Psoas muscle (tissue), 8 donors: ENCODE results near the gene CEP95. TPM values are rescaled to one million over a fixed set of nuclear protein-coding genes. Genes with fewer than 3 reads are reported as not detected.

Experiments
- ATAC-seq, 4 donors: fragments of 200-7000 bp; cut with Tn5 transposase; one replicate each; pipeline ENCODE4 v1.9.1; 2020; ENCODE audit warnings: moderate library complexity in 3 of 4, mild to moderate bottlenecking in 2 of 4
- DNase-seq, 2 donors: peaks; one replicate each; pipeline ENCODE4 v3.0.0-alpha.2; 2020
- H3K27ac ChIP-seq: fragments of 200-600 bp; one replicate; pipeline ENCODE4 v1.8.0; 2022
- H3K27me3 ChIP-seq, 3 donors: fragments of 200-600 bp in 1 of 3; one replicate each; pipeline versions ENCODE4 v1.6.1 to v1.8.0; 2013 to 2022; ENCODE audit warnings: low read length in 2 of 3, mild to moderate bottlenecking in 2 of 3, moderate library complexity in 1 of 3; ENCODE audit not compliant: insufficient read depth in 3 of 3
- H3K36me3 ChIP-seq, 2 donors: fragments of 200-600 bp in 1 of 2; one replicate each; pipeline versions ENCODE4 v1.6.1 to v1.8.0; 2013 to 2022; ENCODE audit warnings: low read depth in 1 of 2, mild to moderate bottlenecking in 1 of 2, moderate library complexity in 1 of 2; ENCODE audit not compliant: insufficient read depth in 1 of 2
- H3K4me1 ChIP-seq: fragments of 200-600 bp; one replicate; pipeline ENCODE4 v1.8.0; 2022
- H3K4me3 ChIP-seq: fragments of 200-600 bp; one replicate; pipeline ENCODE4 v1.8.0; 2022; ENCODE audit warnings: mild to moderate bottlenecking
- H3K9me3 ChIP-seq: fragments of 200-600 bp; one replicate; pipeline ENCODE4 v1.8.0; 2022
- WGBS, 3 donors: extraction: QIAGEN DNeasy Blood & Tissue Kit; methylation state at CpG; one replicate each; pipeline versions ENCODE4 v1.1.6 to v1.1.7; 2013; 5-methylcytosine and 5-hydroxymethylcytosine counted together
- intact Hi-C, 2 donors: fragments of 100-400 bp; cut with DNase I; formaldehyde crosslinking; loops; one replicate each; pipeline versions ENCODE4 v1.11.0 to v1.14.2; 2022
- polyA plus RNA-seq, 3 donors: library from polyadenylated mRNA; stranded (reverse); fragments of 200-250 nt; gene quantifications; one replicate each; pipeline ENCODE4 v1.2.3, GENCODE V29; 2013
- total RNA-seq, 4 donors: library from RNA; stranded (reverse); fragmentation: NEBNext Ultra II Directional in 2 of 4; extraction: Animal tissue kit (Norgen Biotek cat#: 25700) in 2 of 4; gene quantifications; one replicate each; pipeline versions ENCODE4 v1.2.1 to v1.2.4, GENCODE V29; 2021 to 2023
- TF ChIP-seq, protein P1 (sequence below): fragments of 200-600 bp; IDR thresholded peaks from one replicate; pipeline ENCODE4 v1.8.0; 2022; ENCODE audit warnings: antibody characterized with exemption
- donor health status: healthy with polysubstance abuse.
- donor health status: DM: no; HTN: no; CAD: no; lungs with moderate emphysema.
- donor health status: Bipolar disorder and iron deficiency.
- donor health status: healthy.
- donor health status: DM: yes; HTN: yes; CAD: no.
- donor health status: DM: no; HTN: no; CAD: no.
- donor health status: DM: no; HTN: no; CAD: no.
- donor health status: DM: yes; HTN: yes; CAD: no.

CEP95 gene
- total and polyA plus RNA-seq, 7 donors, result 9.3 to 21.7 (median 15.7) TPM

DNA sequence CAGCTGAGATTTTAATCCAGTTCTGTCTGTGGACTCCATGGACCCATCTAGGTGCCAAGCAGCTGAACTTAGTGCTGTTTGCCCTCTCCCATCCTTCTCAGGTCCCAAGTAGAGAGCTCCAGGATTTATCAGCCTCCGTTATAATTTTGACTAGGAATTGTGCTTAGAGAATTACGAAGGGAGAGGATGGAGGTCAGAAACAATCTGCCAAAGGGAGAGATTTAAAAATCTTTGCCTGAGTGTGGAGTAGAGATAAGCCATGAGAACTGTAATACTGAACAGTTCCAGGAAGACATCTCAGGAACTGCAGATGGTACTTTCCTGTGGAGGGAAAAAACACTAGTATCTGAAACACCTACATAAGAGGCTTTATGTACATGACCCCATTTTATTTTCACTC lies 27.0 kb downstream of the CEP95 start:
- H3K9me3 ChIP-seq, result no peaks in the 10 kb centered on the region

DNA sequence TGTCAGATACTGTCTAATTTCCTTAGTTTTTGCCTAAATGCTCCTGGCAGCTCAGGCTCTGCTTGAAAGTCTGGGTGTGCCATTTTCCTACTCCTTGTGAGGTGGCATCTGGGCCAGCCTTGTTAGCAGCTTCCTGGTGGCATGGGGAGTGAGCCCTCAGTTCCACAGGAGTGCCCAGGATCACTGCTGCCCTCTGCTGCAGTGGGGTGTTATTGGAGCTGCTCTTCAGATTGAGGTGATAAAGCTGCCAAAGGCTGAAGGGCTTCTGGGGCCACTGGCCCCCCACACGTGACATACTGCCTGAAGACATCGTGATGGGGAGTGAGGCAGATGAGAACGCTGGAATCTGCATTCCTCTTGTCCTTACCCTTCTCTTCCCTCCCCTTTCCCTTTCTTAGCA lies 27.4 kb downstream of the CEP95 start:
- Histone ChIP-seq H3K27ac (no peak overlapping the region), H3K9me3 (no peaks in the 10 kb centered on the region), H3K4me3 (no peak overlapping the region), H3K27me3 (no peaks in the 10 kb centered on the region), H3K36me3 (peaks cover 24 to 100% of the 10 kb centered on the region in 2 donors), H3K4me1 (no peaks in the 10 kb centered on the region)
- ATAC-seq (no peak), DNase-seq (no peak)
- WGBS, 3 donors, result 71 to 77% (median 77%) methylated on average over 3 of the region's 3 CpGs
- intact Hi-C loops, result loop anchor here in 1 of 2 donors (10.0 kb wide), 1 partner anchor 121 kb away; no protein-coding TSS in a partner anchor
- TF ChIP-seq, protein P1, sequence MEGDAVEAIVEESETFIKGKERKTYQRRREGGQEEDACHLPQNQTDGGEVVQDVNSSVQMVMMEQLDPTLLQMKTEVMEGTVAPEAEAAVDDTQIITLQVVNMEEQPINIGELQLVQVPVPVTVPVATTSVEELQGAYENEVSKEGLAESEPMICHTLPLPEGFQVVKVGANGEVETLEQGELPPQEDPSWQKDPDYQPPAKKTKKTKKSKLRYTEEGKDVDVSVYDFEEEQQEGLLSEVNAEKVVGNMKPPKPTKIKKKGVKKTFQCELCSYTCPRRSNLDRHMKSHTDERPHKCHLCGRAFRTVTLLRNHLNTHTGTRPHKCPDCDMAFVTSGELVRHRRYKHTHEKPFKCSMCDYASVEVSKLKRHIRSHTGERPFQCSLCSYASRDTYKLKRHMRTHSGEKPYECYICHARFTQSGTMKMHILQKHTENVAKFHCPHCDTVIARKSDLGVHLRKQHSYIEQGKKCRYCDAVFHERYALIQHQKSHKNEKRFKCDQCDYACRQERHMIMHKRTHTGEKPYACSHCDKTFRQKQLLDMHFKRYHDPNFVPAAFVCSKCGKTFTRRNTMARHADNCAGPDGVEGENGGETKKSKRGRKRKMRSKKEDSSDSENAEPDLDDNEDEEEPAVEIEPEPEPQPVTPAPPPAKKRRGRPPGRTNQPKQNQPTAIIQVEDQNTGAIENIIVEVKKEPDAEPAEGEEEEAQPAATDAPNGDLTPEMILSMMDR, result no peak

More for the DNA sequence above, 27.0 kb downstream of the CEP95 start:
- DNase-seq (no peak), ATAC-seq (no peak)
- Histone ChIP-seq H3K27ac (no peak overlapping the region), H3K4me3 (no peak overlapping the region), H3K36me3 (peaks cover 25 to 100% of the 10 kb centered on the region in 2 donors), H3K27me3 (no peaks in the 10 kb centered on the region), H3K4me1 (no peaks in the 10 kb centered on the region)
- intact Hi-C loops, result loop anchor here in 1 of 2 donors (10.0 kb wide), 1 partner anchor 121 kb away; no protein-coding TSS in a partner anchor
- TF ChIP-seq, protein P1, result no peak
- WGBS, 3 donors, result 77 to 93% (median 89%) methylated on average over 2 of the region's 2 CpGs

DNA sequence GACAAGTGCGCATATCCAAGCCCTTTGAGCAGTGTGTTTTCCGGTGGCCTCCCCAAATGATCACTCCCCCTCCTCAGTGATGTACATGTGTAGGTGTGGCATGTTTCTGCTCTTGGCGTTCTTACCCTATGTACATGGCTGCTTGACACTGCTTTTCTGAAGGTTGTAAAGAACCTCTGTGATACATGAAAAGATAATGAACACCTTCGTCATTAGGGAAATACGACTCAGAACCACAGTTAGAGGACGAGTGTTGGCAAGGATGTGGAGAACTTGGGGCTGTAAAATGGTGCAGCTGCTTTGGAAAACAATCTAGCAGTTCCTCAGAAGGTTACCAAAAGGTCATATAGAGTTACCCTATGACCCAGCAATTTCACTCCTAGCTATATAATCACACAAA lies 28.6 kb downstream of the CEP95 start:
- TF ChIP-seq, protein P1, result no peak
- no peak for ATAC-seq
- H3K36me3 ChIP-seq, result peaks cover 24 to 98% of the 10 kb centered on the region in 2 donors

DNA sequence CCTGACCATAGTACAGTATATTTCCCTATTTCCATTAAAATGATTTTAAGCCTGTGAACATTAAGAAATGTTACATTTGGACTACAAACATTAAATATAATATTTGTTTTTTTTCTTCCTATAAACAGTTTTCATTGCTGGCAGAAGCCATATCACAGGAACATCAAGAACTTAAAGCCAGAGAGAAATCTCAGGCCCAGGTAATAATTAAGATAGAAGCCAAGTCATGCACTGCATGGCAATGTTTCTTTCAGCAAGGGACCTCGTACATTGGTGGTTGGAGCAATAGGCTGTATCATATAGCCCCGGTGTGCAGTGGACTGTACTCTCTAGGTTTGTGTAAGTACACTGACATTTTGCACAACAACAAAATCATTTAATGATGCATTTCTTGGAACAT lies 30.1 kb downstream of the CEP95 start:
- WGBS, 3 donors, result 73 to 83% (median 77%) methylated on average over 2 of the region's 2 CpGs
- peaks cover 20 to 97% of the 10 kb centered on the region in 2 donors for H3K36me3 ChIP-seq
- H3K27ac ChIP-seq, result no peak overlapping the region
- no peak overlapping the region for H3K4me3 ChIP-seq
- H3K27me3 ChIP-seq, result no peaks in the 10 kb centered on the region
- no peaks in the 10 kb centered on the region for H3K4me1 ChIP-seq
- intact Hi-C loops, result loop anchor here in 1 of 2 donors (10.0 kb wide), 1 partner anchor 118 kb away; no protein-coding TSS in a partner anchor
- TF ChIP-seq, protein P1, result no peak
- H3K9me3 ChIP-seq, result no peaks in the 10 kb centered on the region
- ATAC-seq (no peak), DNase-seq (no peak)

More for the DNA sequence above, 28.6 kb downstream of the CEP95 start:
- no peak overlapping the region for H3K4me3 ChIP-seq
- DNase-seq, result no peak
- no peak overlapping the region for H3K27ac ChIP-seq
- intact Hi-C loops, result loop anchor here in 1 of 2 donors (10.0 kb wide), 1 partner anchor 119 kb away; no protein-coding TSS in a partner anchor
- H3K4me1 ChIP-seq, result no peaks in the 10 kb centered on the region
- H3K27me3 ChIP-seq, result no peaks in the 10 kb centered on the region
- 62 to 69% (median 63%) methylated on average over 6 of the region's 6 CpGs for WGBS, 3 donors
- H3K9me3 ChIP-seq, result no peaks in the 10 kb centered on the region

DNA sequence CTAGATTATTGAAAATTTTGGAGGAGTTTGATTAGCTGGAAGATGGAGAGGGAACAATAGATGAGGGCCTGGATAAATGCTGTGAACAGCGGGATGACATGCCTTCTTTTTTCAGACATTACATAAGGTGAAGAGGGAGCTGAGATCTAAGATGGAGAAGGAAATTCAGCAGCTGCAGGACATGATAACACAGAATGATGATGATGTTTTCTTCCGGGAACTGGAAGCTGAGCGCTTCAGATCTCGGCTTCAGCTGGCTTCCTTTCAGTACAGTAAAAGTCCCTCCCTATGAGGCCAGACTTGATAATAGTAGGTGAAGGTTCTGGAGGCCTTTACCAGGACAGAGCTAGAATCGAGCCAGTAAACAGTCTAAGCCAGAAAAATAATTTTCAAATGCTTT lies 30.7 kb downstream of the CEP95 start:
- Histone ChIP-seq H3K27me3 (no peaks in the 10 kb centered on the region), H3K27ac (no peak overlapping the region), H3K36me3 (peaks cover 15 to 97% of the 10 kb centered on the region in 2 donors), H3K4me1 (no peaks in the 10 kb centered on the region), H3K4me3 (no peak overlapping the region), H3K9me3 (no peaks in the 10 kb centered on the region)
- DNase-seq, result no peak
- TF ChIP-seq, protein P1, result no peak
- ATAC-seq, result no peak
- WGBS, 3 donors, result 62 to 75% (median 74%) methylated on average over 5 of the region's 5 CpGs
- intact Hi-C loops, result loop anchor here in 1 of 2 donors (10.0 kb wide), 1 partner anchor 117 kb away; no protein-coding TSS in a partner anchor
